Measurements from ENCODE around the gene MTTP. TPM values are rescaled to one million over a fixed set of nuclear protein-coding genes. Genes with fewer than 3 reads are reported as not detected.

Gene MTTP
- total RNA-seq, 1 experiment from 2014 or later, result 0.20 TPM

DNA sequence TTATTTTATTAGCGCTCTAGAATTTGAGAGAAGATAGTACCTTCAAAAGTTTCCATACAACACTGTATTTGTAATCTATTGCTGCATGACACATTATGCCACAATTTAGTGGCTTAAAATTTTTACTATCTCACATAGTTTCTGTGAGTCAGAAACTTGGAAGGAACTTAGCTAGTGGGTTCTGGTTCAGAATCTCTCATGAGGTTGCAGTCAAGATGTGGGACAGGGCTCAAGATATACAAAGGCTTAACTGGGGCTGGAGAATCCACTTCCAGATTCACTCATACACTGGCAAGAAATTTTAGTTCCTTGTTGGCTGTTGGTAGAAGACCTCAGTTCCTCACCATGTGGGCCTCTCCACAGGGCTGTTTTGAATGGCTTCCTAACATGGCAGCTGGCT is 94.5 kb downstream of the MTTP start:
- H3K27me3 ChIP-seq (ENCODE audit: insufficient read depth, low read length), result no peaks in the 10 kb centered on the region
- TF ChIP-seq, protein P1, sequence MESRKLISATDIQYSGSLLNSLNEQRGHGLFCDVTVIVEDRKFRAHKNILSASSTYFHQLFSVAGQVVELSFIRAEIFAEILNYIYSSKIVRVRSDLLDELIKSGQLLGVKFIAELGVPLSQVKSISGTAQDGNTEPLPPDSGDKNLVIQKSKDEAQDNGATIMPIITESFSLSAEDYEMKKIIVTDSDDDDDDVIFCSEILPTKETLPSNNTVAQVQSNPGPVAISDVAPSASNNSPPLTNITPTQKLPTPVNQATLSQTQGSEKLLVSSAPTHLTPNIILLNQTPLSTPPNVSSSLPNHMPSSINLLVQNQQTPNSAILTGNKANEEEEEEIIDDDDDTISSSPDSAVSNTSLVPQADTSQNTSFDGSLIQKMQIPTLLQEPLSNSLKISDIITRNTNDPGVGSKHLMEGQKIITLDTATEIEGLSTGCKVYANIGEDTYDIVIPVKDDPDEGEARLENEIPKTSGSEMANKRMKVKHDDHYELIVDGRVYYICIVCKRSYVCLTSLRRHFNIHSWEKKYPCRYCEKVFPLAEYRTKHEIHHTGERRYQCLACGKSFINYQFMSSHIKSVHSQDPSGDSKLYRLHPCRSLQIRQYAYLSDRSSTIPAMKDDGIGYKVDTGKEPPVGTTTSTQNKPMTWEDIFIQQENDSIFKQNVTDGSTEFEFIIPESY (IDR thresholded peaks at IDR 0.05; ENCODE audit: extremely low read depth, insufficient replicate concordance, low read length), result no peak
- TF ChIP-seq, protein P2, sequence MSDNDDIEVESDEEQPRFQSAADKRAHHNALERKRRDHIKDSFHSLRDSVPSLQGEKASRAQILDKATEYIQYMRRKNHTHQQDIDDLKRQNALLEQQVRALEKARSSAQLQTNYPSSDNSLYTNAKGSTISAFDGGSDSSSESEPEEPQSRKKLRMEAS (IDR thresholded peaks at IDR 0.05), result no peak
- no peaks in the 10 kb centered on the region for H3K36me3 ChIP-seq (ENCODE audit: control insufficient read depth in 1 of 2, insufficient read depth in 2 of 2, low read length in 2 of 2)
- ChIA-PET POLR2A (no interaction called here), CTCF (no interaction called here), RAD21 (ENCODE audit: low non-redundant PET in 1 of 2, low total read pairs in 2 of 2, uncharacterized antibody in 2 of 2, unreplicated experiment in 2 of 2) (no interaction called here)
- DNase-seq (ENCODE audit: low read depth, low spot score), result no peak
- no peak overlapping the region for H3K27ac ChIP-seq (ENCODE audit: low read depth, low read length)
- no peak overlapping the region for H3K4me3 ChIP-seq (replicated peaks in 1 of 2; ENCODE audit: low read depth in 1 of 2, low read length in 2 of 2)
- no TSS peak for BruUV-seq (replicated peaks)
- intact Hi-C loops (cut with micrococcal nuclease), result no loop called here
- no peaks in the 10 kb centered on the region for H3K79me2 ChIP-seq (ENCODE audit: insufficient read depth, low read length)
- H3K9ac ChIP-seq (ENCODE audit: low read length), result no peak overlapping the region
- H3K4me2 ChIP-seq (ENCODE audit: low read length), result no peak overlapping the region
- no peaks in the 10 kb centered on the region for H3K4me1 ChIP-seq (ENCODE audit: control insufficient read depth in 1 of 2, insufficient read depth in 2 of 2, low read length in 2 of 2)
- no peaks in the 10 kb centered on the region for H4K20me1 ChIP-seq (ENCODE audit: insufficient read depth)
- no peak for ATAC-seq
- H2AFZ ChIP-seq (ENCODE audit: low read depth, low read length, poor library complexity, severe bottlenecking), result no peak overlapping the region
- H3K9me3 ChIP-seq (ENCODE audit: control insufficient read depth in 1 of 2, insufficient read depth in 1 of 2, low read depth in 1 of 2, low read length in 2 of 2), result no peaks in the 10 kb centered on the region; a peak in 1 of 4 replicates
- H3K9me2 ChIP-seq (ENCODE audit: insufficient read depth), result no peaks in the 10 kb centered on the region

DNA sequence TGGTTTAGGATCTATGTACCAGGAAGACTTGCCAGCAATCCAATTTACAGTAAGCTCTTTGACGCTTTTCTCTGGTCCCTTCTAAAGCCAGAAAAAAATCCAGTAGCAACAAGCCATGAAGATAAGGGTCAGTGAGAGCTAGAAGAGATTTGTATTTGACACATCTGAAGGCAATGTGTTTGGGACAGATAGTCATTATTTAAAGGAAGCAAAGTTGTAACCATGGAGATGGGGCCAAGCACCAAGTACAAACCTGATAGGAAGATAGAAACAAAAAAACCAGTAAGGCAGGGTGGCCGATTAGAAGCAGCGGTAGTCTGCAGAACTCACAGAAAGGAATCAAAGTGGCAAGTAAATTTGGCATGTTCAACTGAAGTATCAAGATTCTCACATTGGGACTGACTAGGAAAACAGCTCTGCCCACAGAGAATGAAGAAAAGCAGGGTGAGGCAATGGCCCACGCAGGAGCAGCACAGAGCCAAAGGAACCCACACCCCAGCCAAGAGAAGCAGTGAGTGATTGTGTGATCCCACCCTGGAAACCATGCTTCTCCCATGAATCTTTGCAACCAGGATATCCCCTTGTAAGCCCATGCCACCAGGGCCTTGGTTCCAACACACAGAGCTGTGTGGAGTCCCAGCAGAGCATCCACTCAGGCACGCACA is 95.9 kb downstream of the MTTP start:
- ChIA-PET CTCF (no interaction called here), POLR2A (no interaction called here), RAD21 (ENCODE audit: low non-redundant PET in 1 of 2, low total read pairs in 2 of 2, uncharacterized antibody in 2 of 2, unreplicated experiment in 2 of 2) (no interaction called here)
- H3K27ac ChIP-seq (ENCODE audit: low read depth, low read length), result no peak overlapping the region
- no peaks in the 10 kb centered on the region; a peak in 1 of 4 replicates for H3K9me3 ChIP-seq (ENCODE audit: control insufficient read depth in 1 of 2, insufficient read depth in 1 of 2, low read depth in 1 of 2, low read length in 2 of 2)
- no peaks in the 10 kb centered on the region for H3K79me2 ChIP-seq (ENCODE audit: insufficient read depth, low read length)
- H3K4me2 ChIP-seq (ENCODE audit: low read length), result no peak overlapping the region
- no peaks in the 10 kb centered on the region for H3K9me2 ChIP-seq (ENCODE audit: insufficient read depth)
- H3K27me3 ChIP-seq (ENCODE audit: insufficient read depth, low read length), result no peaks in the 10 kb centered on the region
- no peaks in the 10 kb centered on the region for H4K20me1 ChIP-seq (ENCODE audit: insufficient read depth)
- no peak overlapping the region for H3K9ac ChIP-seq (ENCODE audit: low read length)
- DNase-seq (ENCODE audit: low read depth, low spot score), result no peak
- no peak overlapping the region for H3K4me3 ChIP-seq (replicated peaks in 1 of 2; ENCODE audit: low read depth in 1 of 2, low read length in 2 of 2)
- no peak for ATAC-seq
- no TSS peak for BruUV-seq (replicated peaks)
- intact Hi-C loops (cut with micrococcal nuclease), result no loop called here
- H3K36me3 ChIP-seq (ENCODE audit: control insufficient read depth in 1 of 2, insufficient read depth in 2 of 2, low read length in 2 of 2), result no peaks in the 10 kb centered on the region
- H2AFZ ChIP-seq (ENCODE audit: low read depth, low read length, poor library complexity, severe bottlenecking), result no peak overlapping the region
- no peaks in the 10 kb centered on the region for H3K4me1 ChIP-seq (ENCODE audit: control insufficient read depth in 1 of 2, insufficient read depth in 2 of 2, low read length in 2 of 2)
- TF ChIP-seq, protein P1 (IDR thresholded peaks at IDR 0.05; ENCODE audit: extremely low read depth, insufficient replicate concordance, low read length), result no peak
- TF ChIP-seq JUND (IDR thresholded peaks at IDR 0.05) (no peak), EZH2phosphoT487 (IDR thresholded peaks at IDR 0.05; ENCODE audit: borderline replicate concordance) (no peak), EZH2 (IDR thresholded peaks at IDR 0.05) (no peak), ZFX (IDR thresholded peaks at IDR 0.05) (no peak), CBX3 (IDR thresholded peaks at IDR 0.05; ENCODE audit: low read depth) (no peak), EGR1 (IDR thresholded peaks at IDR 0.05; ENCODE audit: low read depth) (no peak), FOSL1 (IDR thresholded peaks at IDR 0.05; ENCODE audit: low read depth) (no peak), TCF7L2 (IDR thresholded peaks at IDR 0.05; ENCODE audit: borderline replicate concordance, extremely low read depth, insufficient read depth, insufficient read length) (no peak), RAD21 (IDR thresholded peaks at IDR 0.05; ENCODE audit: low read depth) (no peak), CEBPB (IDR thresholded peaks at IDR 0.05; ENCODE audit: low read depth) (no peak)
- TF ChIP-seq, protein P2 (IDR thresholded peaks at IDR 0.05), result no peak
- TF ChIP-seq, protein P3, sequence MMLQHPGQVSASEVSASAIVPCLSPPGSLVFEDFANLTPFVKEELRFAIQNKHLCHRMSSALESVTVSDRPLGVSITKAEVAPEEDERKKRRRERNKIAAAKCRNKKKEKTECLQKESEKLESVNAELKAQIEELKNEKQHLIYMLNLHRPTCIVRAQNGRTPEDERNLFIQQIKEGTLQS (IDR thresholded peaks at IDR 0.05), result no peak

All from HCT116 (cell line).